ENCODE results near the gene PTPRM. TPM values are rescaled to one million over a fixed set of nuclear protein-coding genes. Genes with fewer than 3 reads are reported as not detected.

PTPRM gene
- polyA plus RNA-seq, 1 of the 3 experiments (the other 2 are of a cell fraction), result 16.0 TPM

- no peak for TF ChIP-seq MAX (IDR thresholded peaks at IDR 0.05; ENCODE audit: low read depth)
- no peak for TF ChIP-seq YY1 (IDR thresholded peaks at IDR 0.05; ENCODE audit: low read depth)
- TF ChIP-seq GABPA (IDR thresholded peaks at IDR 0.05; ENCODE audit: low read depth), result no peak
- TF ChIP-seq ELF1 (IDR thresholded peaks at IDR 0.05), result no peak
- TF ChIP-seq PBX3 (IDR thresholded peaks at IDR 0.05), result no peak
- TF ChIP-seq TAF1 (IDR thresholded peaks at IDR 0.05; ENCODE audit: borderline replicate concordance, low read depth, low read length), result no peak
- no peak for TF ChIP-seq NFIC (IDR thresholded peaks at IDR 0.05; ENCODE audit: borderline replicate concordance)
- TF ChIP-seq FOSL2 (IDR thresholded peaks at IDR 0.05; ENCODE audit: borderline replicate concordance, low read depth), result no peak
- TF ChIP-seq SIN3A (IDR thresholded peaks at IDR 0.05; ENCODE audit: borderline replicate concordance, low read depth, low read length), result no peak
Observed at GRCh38 chr18:7953095-7953958, 386.2 kb downstream of the PTPRM start (continued).

- H3K36me3 ChIP-seq (replicated peaks in 1 of 2; ENCODE audit: control insufficient read depth in 1 of 2, insufficient read depth in 2 of 2, low read length in 1 of 2), result no peaks in the 10 kb centered on the region
- no peaks in the 10 kb centered on the region for H3F3A ChIP-seq (replicated peaks; ENCODE audit: insufficient read depth)
- no peaks in the 10 kb centered on the region for H3K9me2 ChIP-seq
- H3K4me1 ChIP-seq (ENCODE audit: control insufficient read depth in 1 of 2, insufficient read depth in 2 of 2, low read depth in 1 of 2, low read length in 1 of 2), result peaks cover 0 to 8% of the 10 kb centered on the region in 2 experiments; a peak in 1 of 4 replicates
- ChIA-PET POLR2A (no interaction called here), CTCF (interaction anchor here (1.1 kb wide), 1 partner anchor 17 kb away, joined by 3 read pairs; no protein-coding TSS in a partner anchor)
- WGBS (ENCODE audit: low lambda C conversion rate), result 17% methylated on average over 1 of the region's 1 CpG
- H3K4me2 ChIP-seq, result no peak overlapping the region
- TF ChIP-seq GABPA (IDR thresholded peaks at IDR 0.05; ENCODE audit: low read depth) (no peak), RXRA (IDR thresholded peaks at IDR 0.05; ENCODE audit: borderline replicate concordance, low read depth) (no peak), MXI1 (IDR thresholded peaks at IDR 0.05; ENCODE audit: low read depth, low read length) (no peak), TEAD4 (IDR thresholded peaks at IDR 0.05; ENCODE audit: borderline replicate concordance, insufficient read depth) (no peak)
- H4K20me1 ChIP-seq (ENCODE audit: insufficient read depth), result no peaks in the 10 kb centered on the region
- H3K27me3 ChIP-seq (ENCODE audit: insufficient read depth), result no peaks in the 10 kb centered on the region
- no peaks in the 10 kb centered on the region for H3K79me2 ChIP-seq (ENCODE audit: insufficient read depth)
- no peak overlapping the region for H3K27ac ChIP-seq (ENCODE audit: low read depth in 2 of 2, low read length in 1 of 2)
- H3K9ac ChIP-seq, result no peak overlapping the region
- no peak overlapping the region for H3K4me3 ChIP-seq (ENCODE audit: low read depth in 2 of 2, low read length in 1 of 2)
- H3K9me3 ChIP-seq, result no peaks in the 10 kb centered on the region
- no peak overlapping the region for H2AFZ ChIP-seq (ENCODE audit: low read depth)
- no peak for DNase-seq
Observed at GRCh38 chr18:7954238-7954637, 387.1 kb downstream of the PTPRM start.

GRCh38 chr18:7955175-7955574 is 388.1 kb downstream of the PTPRM start:
- 85% methylated on average over 7 of the region's 7 CpGs for WGBS (ENCODE audit: low lambda C conversion rate)
- ChIA-PET POLR2A (no interaction called here), CTCF (interaction anchor here (1.1 kb wide), 1 partner anchor 18 kb away, joined by 3 read pairs; no protein-coding TSS in a partner anchor)
- Histone ChIP-seq H3K27ac (ENCODE audit: low read depth in 2 of 2, low read length in 1 of 2) (no peak overlapping the region), H3K9ac (no peak overlapping the region), H3K36me3 (replicated peaks in 1 of 2; ENCODE audit: control insufficient read depth in 1 of 2, insufficient read depth in 2 of 2, low read length in 1 of 2) (no peaks in the 10 kb centered on the region), H3F3A (replicated peaks; ENCODE audit: insufficient read depth) (no peaks in the 10 kb centered on the region), H3K4me3 (ENCODE audit: low read depth in 2 of 2, low read length in 1 of 2) (no peak overlapping the region), H4K20me1 (ENCODE audit: insufficient read depth) (no peaks in the 10 kb centered on the region), H2AFZ (ENCODE audit: low read depth) (no peak overlapping the region), H3K9me3 (no peaks in the 10 kb centered on the region), H3K9me2 (no peaks in the 10 kb centered on the region), H3K79me2 (ENCODE audit: insufficient read depth) (no peaks in the 10 kb centered on the region), H3K4me1 (ENCODE audit: control insufficient read depth in 1 of 2, insufficient read depth in 2 of 2, low read depth in 1 of 2, low read length in 1 of 2) (peaks cover 0 to 8% of the 10 kb centered on the region in 2 experiments; a peak in 1 of 4 replicates), H3K4me2 (no peak overlapping the region), H3K27me3 (ENCODE audit: insufficient read depth) (no peaks in the 10 kb centered on the region)
- no peak for DNase-seq
- TF ChIP-seq RFX5 (IDR thresholded peaks at IDR 0.05; ENCODE audit: low read length), result no peak
- TF ChIP-seq ELF1 (IDR thresholded peaks at IDR 0.05), result no peak
- no peak for TF ChIP-seq FOXM1 (IDR thresholded peaks at IDR 0.05; ENCODE audit: low read depth)
- TF ChIP-seq YY1 (IDR thresholded peaks at IDR 0.05; ENCODE audit: low read depth), result no peak
- TF ChIP-seq TAF1 (IDR thresholded peaks at IDR 0.05; ENCODE audit: borderline replicate concordance, low read depth, low read length), result no peak
- TF ChIP-seq NFIC (IDR thresholded peaks at IDR 0.05; ENCODE audit: borderline replicate concordance), result no peak
- TF ChIP-seq MXI1 (IDR thresholded peaks at IDR 0.05; ENCODE audit: low read depth, low read length), result no peak
- no peak for TF ChIP-seq GABPA (IDR thresholded peaks at IDR 0.05; ENCODE audit: low read depth)
- no peak for TF ChIP-seq CTCF (IDR thresholded peaks at IDR 0.05)
- no peak for TF ChIP-seq IRF3 (IDR thresholded peaks at IDR 0.05; ENCODE audit: low read depth, low read length)
- no peak for TF ChIP-seq MAX (IDR thresholded peaks at IDR 0.05; ENCODE audit: low read depth)
- no peak for TF ChIP-seq TCF12 (IDR thresholded peaks at IDR 0.05)
- TF ChIP-seq USF2 (IDR thresholded peaks at IDR 0.05; ENCODE audit: borderline replicate concordance, low read depth, low read length), result no peak
